Measurements from ENCODE around the gene CEMIP.

GRCh38 chr15:80837006-80837405 is 57.8 kb downstream of the CEMIP start:
- TF ChIP-seq, protein P1, sequence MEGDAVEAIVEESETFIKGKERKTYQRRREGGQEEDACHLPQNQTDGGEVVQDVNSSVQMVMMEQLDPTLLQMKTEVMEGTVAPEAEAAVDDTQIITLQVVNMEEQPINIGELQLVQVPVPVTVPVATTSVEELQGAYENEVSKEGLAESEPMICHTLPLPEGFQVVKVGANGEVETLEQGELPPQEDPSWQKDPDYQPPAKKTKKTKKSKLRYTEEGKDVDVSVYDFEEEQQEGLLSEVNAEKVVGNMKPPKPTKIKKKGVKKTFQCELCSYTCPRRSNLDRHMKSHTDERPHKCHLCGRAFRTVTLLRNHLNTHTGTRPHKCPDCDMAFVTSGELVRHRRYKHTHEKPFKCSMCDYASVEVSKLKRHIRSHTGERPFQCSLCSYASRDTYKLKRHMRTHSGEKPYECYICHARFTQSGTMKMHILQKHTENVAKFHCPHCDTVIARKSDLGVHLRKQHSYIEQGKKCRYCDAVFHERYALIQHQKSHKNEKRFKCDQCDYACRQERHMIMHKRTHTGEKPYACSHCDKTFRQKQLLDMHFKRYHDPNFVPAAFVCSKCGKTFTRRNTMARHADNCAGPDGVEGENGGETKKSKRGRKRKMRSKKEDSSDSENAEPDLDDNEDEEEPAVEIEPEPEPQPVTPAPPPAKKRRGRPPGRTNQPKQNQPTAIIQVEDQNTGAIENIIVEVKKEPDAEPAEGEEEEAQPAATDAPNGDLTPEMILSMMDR (IDR thresholded peaks at IDR 0.05; ENCODE audit: insufficient read depth, low read length, poor library complexity, severe bottlenecking) = no peak
- TF ChIP-seq EZH2phosphoT487 (conservative IDR thresholded peaks at IDR 0.05; ENCODE audit: low read length) = no peak

Measured in SU-DHL-6 (cell line).